K562 (cell line): Measurements from ENCODE around the gene TMEM89. TPM values are rescaled to one million over a fixed set of nuclear protein-coding genes. Genes with fewer than 3 reads are reported as not detected.

Experiments used
- ATAC-seq: fragments of 200-7000 bp; cut with Tn5 transposase; 3 replicates; pipeline ENCODE4 v1.9.1; 2020; ENCODE audit warnings: moderate library complexity
- BruUV-seq: library from RNA; stranded (reverse); fragments of 400-500 nt; replicated peaks from 2 replicates; lab custom pipeline; 2021; lab: Mats Ljungman, UMichigan
- CTCF ChIA-PET: fragments of 300-600 bp; formaldehyde crosslinking; extraction: SDS; loops from one replicate; lab custom pipeline; 2021; ENCODE audit warnings: low intra/inter-chr PET ratio; lab: Yijun Ruan, JAX
- POLR2A ChIA-PET: fragments of 300-600, 350-650 bp; sonication (Branson Sonifier 250); formaldehyde crosslinking; extraction: SDS; loops from one replicate; lab custom pipeline; 2021; ENCODE audit warnings: antibody characterized with exemption, inconsistent platforms; lab: Yijun Ruan, JAX
- DNase-seq, 4 experiments: peaks; one replicate each; pipeline versions ENCODE4 v3.0.0 to v3.0.0-alpha.2; 2011 to 2018; ENCODE audit warnings: low spot score in 3 of 4, mixed read lengths in 3 of 4; ENCODE audit errors: extremely low read depth in 1 of 4
- FAIRE-seq: peaks from 2 replicates; lab custom pipeline; 2011; peaks lifted over from hg19 to GRCh38; lab: Jason Lieb, UNC
- H2AFZ ChIP-seq: 2 replicates; pipeline ENCODE4 v1.6.0; 2011; ENCODE audit warnings: low read depth, low read length, control low read depth, inconsistent platforms
- H3K27ac ChIP-seq: fragments of 200-600 bp; 3 replicates; pipeline ENCODE4 v1.8.0; 2011; ENCODE audit warnings: low read depth, mild to moderate bottlenecking, control low read depth, inconsistent platforms, low read length, moderate library complexity, mixed read lengths; ENCODE audit errors: extremely low read depth
- H3K27me3 ChIP-seq, 2 experiments: fragments of 300-600 bp in 1 of 2; 2 replicates in 1 of 2; 3 replicates in 1 of 2; pipeline versions ENCODE4 v1.6.0 to v1.8.0; 2011; ENCODE audit warnings: inconsistent platforms in 2 of 2, low read length in 2 of 2, mild to moderate bottlenecking in 1 of 2, mixed read lengths in 1 of 2, moderate library complexity in 1 of 2; ENCODE audit not compliant: control insufficient read depth in 2 of 2, insufficient read depth in 2 of 2
- H3K36me3 ChIP-seq: fragments of 300-600 bp; 3 replicates; pipeline ENCODE4 v1.8.0; 2011; ENCODE audit warnings: mild to moderate bottlenecking, low read length, inconsistent platforms; ENCODE audit not compliant: control insufficient read depth, insufficient read depth
- H3K4me1 ChIP-seq, 2 experiments: fragments of 200-600 bp in 1 of 2; replicated peaks in 1 of 2; 2 replicates in 1 of 2; 3 replicates in 1 of 2; pipeline versions ENCODE4 v1.5.1 to v1.8.0; 2011; ENCODE audit warnings: inconsistent platforms in 2 of 2, low read length in 2 of 2, mild to moderate bottlenecking in 1 of 2, mixed read lengths in 1 of 2, moderate library complexity in 1 of 2; ENCODE audit not compliant: control insufficient read depth in 2 of 2, insufficient read depth in 2 of 2
- H3K4me2 ChIP-seq: 2 replicates; pipeline ENCODE4 v1.6.1; 2011; ENCODE audit warnings: low read length, control low read depth, inconsistent platforms, mixed read lengths; ENCODE audit not compliant: insufficient read depth
- H3K4me3 ChIP-seq: fragments of 200-600 bp; sonication (generic), shearing (Covaris generic); 2 replicates; pipeline ENCODE4 v1.5.1; 2016; ENCODE audit warnings: control low read depth, inconsistent platforms
- H3K79me2 ChIP-seq: fragments of 200-600 bp; 3 replicates; pipeline ENCODE4 v1.8.0; 2011; ENCODE audit warnings: low read length, inconsistent platforms; ENCODE audit not compliant: control insufficient read depth, insufficient read depth
- H3K9ac ChIP-seq, 2 experiments: 2 replicates each; pipeline versions ENCODE4 v1.6.0 to v1.6.1; 2011; ENCODE audit warnings: low read depth in 2 of 2, low read length in 2 of 2, control low read depth in 1 of 2, inconsistent platforms in 1 of 2, mild to moderate bottlenecking in 1 of 2, mixed read lengths in 1 of 2; ENCODE audit not compliant: insufficient read depth in 1 of 2
- H3K9me1 ChIP-seq: one replicate; pipeline ENCODE4 v1.6.0; 2011; ENCODE audit warnings: inconsistent platforms, mild to moderate bottlenecking, low read length, moderate library complexity; ENCODE audit not compliant: control insufficient read depth, insufficient read depth
- H3K9me3 ChIP-seq: replicated peaks from 2 replicates; pipeline ENCODE4 v1.5.1; 2011; ENCODE audit warnings: low read depth, low read length, inconsistent platforms; ENCODE audit not compliant: control insufficient read depth, insufficient read depth
- H4K20me1 ChIP-seq: replicated peaks from 2 replicates; pipeline ENCODE4 v1.6.1; 2011; ENCODE audit warnings: low read length, inconsistent platforms, mixed read lengths; ENCODE audit not compliant: control insufficient read depth, insufficient read depth
- CBX1 ChIP-seq: sonication (generic); IDR thresholded peaks from 2 replicates; pipeline ENCODE4 v1.6.1; 2016; ENCODE audit warnings: antibody characterized with exemption, low read depth, mild to moderate bottlenecking
- NONO ChIP-seq, 2 experiments: fragments of 200-400 bp in 1 of 2; fragments of 450-650 bp in 1 of 2; formaldehyde crosslinking in 1 of 2; IDR thresholded peaks; 2 replicates each; pipeline ENCODE4 v1.6.1; 2017; ENCODE audit warnings: low read depth in 2 of 2, mild to moderate bottlenecking in 2 of 2, moderate library complexity in 2 of 2, low read length in 1 of 2
- POLR2AphosphoS2 ChIP-seq: IDR thresholded peaks from 2 replicates; pipeline ENCODE4 v1.6.1; 2012; ENCODE audit warnings: low read length, improper control_type of control experiment
- ZBTB2 ChIP-seq: fragments of 450-650 bp; IDR thresholded peaks from 2 replicates; pipeline ENCODE4 v1.6.1; 2016; ENCODE audit warnings: antibody characterized with exemption
- ZBTB33 ChIP-seq: sonication (generic); formaldehyde crosslinking; IDR thresholded peaks from 2 replicates; pipeline ENCODE4 v1.8.1; 2023; ENCODE audit warnings: mild to moderate bottlenecking, missing genetic modification reagents
- WGBS: fragments of 100-300 bp; shearing (Covaris generic); methylation state at CpG from one replicate; pipeline ENCODE4 v1.1.6; 2016; ENCODE audit warnings: low coverage, mixed read lengths; ENCODE audit not compliant: insufficient coverage; ENCODE audit errors: missing lambda C conversion rate; 5-methylcytosine and 5-hydroxymethylcytosine counted together
- in situ Hi-C: fragments of 300-500 bp; cut with MboI; formaldehyde crosslinking; loops from 4 replicates; pipeline ENCODE4 v1.15.0; 2018; ENCODE audit warnings: inconsistent platforms, mixed read lengths
- intact Hi-C: fragments of 100-400 bp; cut with micrococcal nuclease; formaldehyde crosslinking; loops from 2 replicates; pipeline ENCODE4 v1.14.2; 2022
- polyA plus RNA-seq, 8 experiments: library from polyadenylated mRNA; depleted of rRNA in 4 of 8; stranded (reverse) in 5 of 8; unstranded in 3 of 8; fragments of >200 nt; fragmentation: Nextera tagmentation in 2 of 8; fragmentation: Illumina TruSeq in 1 of 8; extraction: Ambion mirVana in 2 of 8; extraction: Trizol in 1 of 8; gene quantifications; 2 replicates each; pipeline versions ENCODE4 v1.2.1 to v1.2.3, GENCODE V29; 2011 to 2014; ENCODE audit warnings: inconsistent platforms in 1 of 8, missing spikeins in 1 of 8
- total RNA-seq, 7 experiments: library from RNA; depleted of rRNA in 6 of 7; stranded (reverse); fragments of >200 nt in 6 of 7; fragmentation: Illumina TruSeq in 2 of 7; extraction: Trizol in 2 of 7; gene quantifications; 2 replicates each; pipeline versions ENCODE4 v1.2.1 to v1.2.3, GENCODE V29; 2011 to 2021; ENCODE audit warnings: low replicate concordance in 1 of 7
- TF ChIP-seq, protein P1 (sequence below): fragments of 200-800 bp; sonication (Bioruptor generic); IDR thresholded peaks from 2 replicates; pipeline ENCODE4 v1.6.1; 2016; ENCODE audit warnings: missing genetic modification characterization, missing compliant biosample characterization
- TF ChIP-seq, protein P2 (sequence below): fragments of 250-450 bp; sonication (Bioruptor Pico); IDR thresholded peaks from 2 replicates; pipeline ENCODE4 v1.6.1; 2021; ENCODE audit warnings: mild to moderate bottlenecking

Gene TMEM89
- total and polyA plus RNA-seq, 9 of the 15 experiments (the other 6 are each of a cell fraction or from before 2014, with no cell fraction given): not detected

DNA sequence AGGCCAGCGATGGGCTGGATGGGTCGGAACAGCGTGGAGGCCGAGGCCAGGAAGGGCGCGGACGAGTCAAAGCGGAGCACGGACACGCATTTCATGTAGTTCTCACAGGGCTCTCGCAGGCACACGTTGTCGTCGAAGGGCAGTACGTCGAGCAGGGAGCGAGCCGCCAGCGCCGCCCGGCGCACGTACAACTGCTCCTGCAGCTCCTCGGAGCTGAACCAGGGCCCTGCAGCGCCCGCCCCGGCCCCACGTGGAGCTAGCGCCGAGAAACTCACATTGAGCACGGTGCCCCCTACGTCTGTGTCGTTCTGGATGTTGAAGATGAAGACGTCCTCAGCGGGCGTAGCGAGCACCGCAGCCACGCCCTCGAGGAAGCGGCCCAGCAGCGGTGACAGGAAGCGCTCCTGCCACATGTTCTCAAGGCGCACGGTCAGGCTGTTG lies 35.3 kb upstream of the TMEM89 start:
- no peak for DNase-seq
- ChIA-PET CTCF (no interaction called here), POLR2A (no interaction called here)
- Histone ChIP-seq H3K79me2 (no peaks in the 10 kb centered on the region), H3K9me1 (no peaks in the 10 kb centered on the region), H3K36me3 (no peaks in the 10 kb centered on the region), H3K4me1 (peaks cover 0 to 14% of the 10 kb centered on the region in 2 experiments; a peak in 2 of 5 replicates), H3K9ac (no peak overlapping the region), H2AFZ (no peak overlapping the region), H3K27me3 (no peaks in the 10 kb centered on the region; a peak in 1 of 5 replicates), H3K4me3 (no peak overlapping the region), H3K27ac (no peak overlapping the region), H3K4me2 (no peak overlapping the region), H4K20me1 (no peaks in the 10 kb centered on the region), H3K9me3 (no peaks in the 10 kb centered on the region)
- WGBS: 78% methylated on average over 11 of the region's 45 CpGs
- no peak for FAIRE-seq
- no peak for ATAC-seq
- no TSS peak for BruUV-seq
- intact Hi-C loops: no loop called here
- TF ChIP-seq, protein P1, sequence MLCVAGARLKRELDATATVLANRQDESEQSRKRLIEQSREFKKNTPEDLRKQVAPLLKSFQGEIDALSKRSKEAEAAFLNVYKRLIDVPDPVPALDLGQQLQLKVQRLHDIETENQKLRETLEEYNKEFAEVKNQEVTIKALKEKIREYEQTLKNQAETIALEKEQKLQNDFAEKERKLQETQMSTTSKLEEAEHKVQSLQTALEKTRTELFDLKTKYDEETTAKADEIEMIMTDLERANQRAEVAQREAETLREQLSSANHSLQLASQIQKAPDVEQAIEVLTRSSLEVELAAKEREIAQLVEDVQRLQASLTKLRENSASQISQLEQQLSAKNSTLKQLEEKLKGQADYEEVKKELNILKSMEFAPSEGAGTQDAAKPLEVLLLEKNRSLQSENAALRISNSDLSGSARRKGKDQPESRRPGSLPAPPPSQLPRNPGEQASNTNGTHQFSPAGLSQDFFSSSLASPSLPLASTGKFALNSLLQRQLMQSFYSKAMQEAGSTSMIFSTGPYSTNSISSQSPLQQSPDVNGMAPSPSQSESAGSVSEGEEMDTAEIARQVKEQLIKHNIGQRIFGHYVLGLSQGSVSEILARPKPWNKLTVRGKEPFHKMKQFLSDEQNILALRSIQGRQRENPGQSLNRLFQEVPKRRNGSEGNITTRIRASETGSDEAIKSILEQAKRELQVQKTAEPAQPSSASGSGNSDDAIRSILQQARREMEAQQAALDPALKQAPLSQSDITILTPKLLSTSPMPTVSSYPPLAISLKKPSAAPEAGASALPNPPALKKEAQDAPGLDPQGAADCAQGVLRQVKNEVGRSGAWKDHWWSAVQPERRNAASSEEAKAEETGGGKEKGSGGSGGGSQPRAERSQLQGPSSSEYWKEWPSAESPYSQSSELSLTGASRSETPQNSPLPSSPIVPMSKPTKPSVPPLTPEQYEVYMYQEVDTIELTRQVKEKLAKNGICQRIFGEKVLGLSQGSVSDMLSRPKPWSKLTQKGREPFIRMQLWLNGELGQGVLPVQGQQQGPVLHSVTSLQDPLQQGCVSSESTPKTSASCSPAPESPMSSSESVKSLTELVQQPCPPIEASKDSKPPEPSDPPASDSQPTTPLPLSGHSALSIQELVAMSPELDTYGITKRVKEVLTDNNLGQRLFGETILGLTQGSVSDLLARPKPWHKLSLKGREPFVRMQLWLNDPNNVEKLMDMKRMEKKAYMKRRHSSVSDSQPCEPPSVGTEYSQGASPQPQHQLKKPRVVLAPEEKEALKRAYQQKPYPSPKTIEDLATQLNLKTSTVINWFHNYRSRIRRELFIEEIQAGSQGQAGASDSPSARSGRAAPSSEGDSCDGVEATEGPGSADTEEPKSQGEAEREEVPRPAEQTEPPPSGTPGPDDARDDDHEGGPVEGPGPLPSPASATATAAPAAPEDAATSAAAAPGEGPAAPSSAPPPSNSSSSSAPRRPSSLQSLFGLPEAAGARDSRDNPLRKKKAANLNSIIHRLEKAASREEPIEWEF (CRISPR knock-in tag): no peak
- TF ChIP-seq, protein P2, sequence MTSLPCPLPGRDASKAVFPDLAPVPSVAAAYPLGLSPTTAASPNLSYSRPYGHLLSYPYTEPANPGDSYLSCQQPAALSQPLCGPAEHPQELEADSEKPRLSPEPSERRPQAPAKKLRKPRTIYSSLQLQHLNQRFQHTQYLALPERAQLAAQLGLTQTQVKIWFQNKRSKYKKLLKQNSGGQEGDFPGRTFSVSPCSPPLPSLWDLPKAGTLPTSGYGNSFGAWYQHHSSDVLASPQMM (CRISPR knock-in tag): no peak
- TF ChIP-seq ZBTB2 (no peak), POLR2AphosphoS2 (no peak), ZBTB33 (CRISPR knock-in tag) (0 out of 2 replicates have a peak, but pooled peaks have one; percentile 11), CBX1 (no peak), NONO (IDR thresholded peaks at IDR 0.05; ENCODE audit: low read depth in 2 of 2, low read length in 1 of 2) (no peak)
- in situ Hi-C loops: no loop called here
